Loucy (cell line): ENCODE measurements around the gene ICOSLG.

ENCODE experiments used
- EZH2phosphoT487 ChIP-seq: fragments of 200-600 bp; IDR thresholded peaks from 2 replicates; pipeline ENCODE4 v1.6.1; 2018; ENCODE audit warnings: antibody characterized with exemption, mild to moderate bottlenecking, moderate library complexity, borderline replicate concordance
- TF ChIP-seq, protein P1 (sequence below): fragments of 200-600 bp; sonication (generic); conservative IDR thresholded peaks from 2 replicates; pipeline ENCODE4 v1.5.1; 2014; ENCODE audit warnings: mild to moderate bottlenecking, antibody characterized with exemption, low read length

DNA sequence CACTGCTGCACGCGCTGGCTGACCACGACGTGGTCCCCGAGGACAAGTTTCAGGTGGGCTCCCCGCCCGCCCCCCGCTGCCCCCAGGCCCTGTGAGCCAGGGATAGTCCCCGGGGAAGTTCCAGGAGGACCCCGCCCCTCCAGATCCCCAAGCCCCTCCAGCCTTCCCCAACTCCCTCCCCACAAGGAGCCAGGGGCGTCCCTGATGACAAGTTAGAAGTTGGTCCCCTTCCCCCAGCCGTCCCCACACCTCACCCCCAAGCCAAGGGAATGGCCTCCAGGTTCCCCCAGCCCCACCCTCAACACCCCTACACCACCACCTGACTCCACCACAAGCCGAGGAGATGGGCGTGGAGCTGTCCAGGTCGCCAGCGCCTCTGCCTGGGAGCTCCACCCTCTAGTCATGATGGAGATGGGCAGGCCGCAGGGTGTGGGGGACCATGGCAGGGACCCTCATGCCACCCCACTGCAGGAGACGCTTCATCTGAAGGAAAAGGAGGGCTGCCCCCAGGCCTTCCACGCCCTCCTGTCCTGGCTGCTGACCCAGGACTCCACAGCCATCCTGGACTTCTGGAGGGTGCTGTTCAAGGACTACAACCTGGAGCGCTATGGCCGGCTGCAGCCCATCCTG is 45.5 kb upstream of the ICOSLG start:
- TF ChIP-seq, protein P1, sequence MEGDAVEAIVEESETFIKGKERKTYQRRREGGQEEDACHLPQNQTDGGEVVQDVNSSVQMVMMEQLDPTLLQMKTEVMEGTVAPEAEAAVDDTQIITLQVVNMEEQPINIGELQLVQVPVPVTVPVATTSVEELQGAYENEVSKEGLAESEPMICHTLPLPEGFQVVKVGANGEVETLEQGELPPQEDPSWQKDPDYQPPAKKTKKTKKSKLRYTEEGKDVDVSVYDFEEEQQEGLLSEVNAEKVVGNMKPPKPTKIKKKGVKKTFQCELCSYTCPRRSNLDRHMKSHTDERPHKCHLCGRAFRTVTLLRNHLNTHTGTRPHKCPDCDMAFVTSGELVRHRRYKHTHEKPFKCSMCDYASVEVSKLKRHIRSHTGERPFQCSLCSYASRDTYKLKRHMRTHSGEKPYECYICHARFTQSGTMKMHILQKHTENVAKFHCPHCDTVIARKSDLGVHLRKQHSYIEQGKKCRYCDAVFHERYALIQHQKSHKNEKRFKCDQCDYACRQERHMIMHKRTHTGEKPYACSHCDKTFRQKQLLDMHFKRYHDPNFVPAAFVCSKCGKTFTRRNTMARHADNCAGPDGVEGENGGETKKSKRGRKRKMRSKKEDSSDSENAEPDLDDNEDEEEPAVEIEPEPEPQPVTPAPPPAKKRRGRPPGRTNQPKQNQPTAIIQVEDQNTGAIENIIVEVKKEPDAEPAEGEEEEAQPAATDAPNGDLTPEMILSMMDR: no peak
- no peak for TF ChIP-seq EZH2phosphoT487
